Activated CD4-positive, CD25-positive, alpha-beta regulatory T cell treated with anti-CD3 and anti-CD28 coated beads, Interleukin-2, amount 50 U/mL, for 24 hours (primary cell): Measurements from ENCODE around the gene SMAP2.
A peak's percentile ranks its signal among the peaks of the same experiment; 100 is the strongest.

ENCODE experiments used
- ATAC-seq, 2 donors: fragments of 150-1000 bp; cut with Tn5 transposase; one replicate each; pipeline ENCODE4 v1.10.0; 2021; ENCODE audit warnings: mild to moderate bottlenecking in 1 of 2, moderate library complexity in 1 of 2

SMAP2 gene

GRCh38 chr1:40422630-40423263 is 49.2 kb downstream of the SMAP2 start:
- ATAC-seq = no peak

- no peak for ATAC-seq
These were observed 49.7 kb downstream of the SMAP2 start for GRCh38 chr1:40423264-40423642.

- ATAC-seq = no peak
These were observed 50.6 kb downstream of the SMAP2 start for GRCh38 chr1:40423951-40424618.

GRCh38 chr1:40425198-40425597 is 51.7 kb downstream of the SMAP2 start:
- no peak for ATAC-seq

- ATAC-seq = no peak
These were observed 57.9 kb downstream of the SMAP2 start for GRCh38 chr1:40431385-40431784.

GRCh38 chr1:40432644-40433390 is 59.3 kb downstream of the SMAP2 start:
- no peak for ATAC-seq

- ATAC-seq = no peak
These were observed 61.9 kb downstream of the SMAP2 start for GRCh38 chr1:40435471-40435870.

- no peak for ATAC-seq
These were observed 62.3 kb downstream of the SMAP2 start for GRCh38 chr1:40435876-40436275.

- ATAC-seq = peak; percentile 27 to 46
These were observed 65.0 kb downstream of the SMAP2 start for GRCh38 chr1:40438391-40439015.

- ATAC-seq = no peak
These were observed 65.7 kb downstream of the SMAP2 start for GRCh38 chr1:40439247-40439646.

GRCh38 chr1:40449684-40450494 is 76.4 kb downstream of the SMAP2 start, which contains the start of gene ZFP69B:
Gene ZFP69B, plus strand, starts transcription at chr1:40450476. Its CDS starts 486 bp downstream, at chr1:40450962.
- peak; percentile 71 to 72 for ATAC-seq

GRCh38 chr1:40450495-40451237 is 77.1 kb downstream of the SMAP2 start:
- peak; percentile 85 to 86 for ATAC-seq

GRCh38 chr1:40451238-40451585 is 77.7 kb downstream of the SMAP2 start:
- ATAC-seq = no peak

GRCh38 chr1:40454873-40455272 is 81.3 kb downstream of the SMAP2 start:
- ATAC-seq = no peak

- ATAC-seq = no peak
These were observed 89.5 kb downstream of the SMAP2 start for GRCh38 chr1:40462956-40463590.

GRCh38 chr1:40469327-40469726 is 95.8 kb downstream of the SMAP2 start:
- no peak for ATAC-seq
